Dermis blood vessel endothelial cell (primary cell): ENCODE results near the gene CCT6A. TPM values are rescaled to one million over a fixed set of nuclear protein-coding genes. Genes with fewer than 3 reads are reported as not detected.
A peak's percentile ranks its signal among the peaks of the same experiment; 100 is the strongest.
"Not testable (repeated sequence)": the region's sequence is repeated elsewhere in the genome, so short reads cannot be mapped to it uniquely, and the experiment has no call there.

ENCODE experiments used
- DNase-seq: peaks from one replicate; pipeline ENCODE4 v3.0.0; 2010
- total RNA-seq: library from RNA; depleted of rRNA; stranded (reverse); fragments of >200 nt; gene quantifications from 2 replicates; pipeline ENCODE4 v1.2.3, GENCODE V29; 2014

CCT6A gene
- total RNA-seq, 1 donor from 2014 or later, result 201 TPM

DNA sequence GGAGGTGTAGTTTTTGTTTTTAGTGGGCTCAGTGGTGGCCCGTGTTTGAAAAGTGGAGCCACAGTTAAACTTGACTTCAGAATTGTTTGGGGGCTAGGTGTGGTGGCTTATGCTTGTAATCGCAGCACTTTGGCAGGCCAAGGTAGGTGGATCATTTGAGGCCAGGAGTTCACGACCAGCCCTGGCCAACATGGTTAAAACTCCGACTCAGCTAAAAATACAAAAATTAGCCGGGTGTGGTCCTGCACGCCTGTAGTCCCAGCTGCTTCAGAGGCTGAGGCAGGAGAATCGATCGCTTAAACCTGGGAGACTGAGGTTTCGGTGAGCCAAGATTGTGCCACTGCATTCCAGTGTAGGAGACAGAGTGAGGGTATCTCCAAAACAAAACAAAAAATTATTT, 1.8 kb downstream of the CCT6A start:
- no peak for DNase-seq

DNA sequence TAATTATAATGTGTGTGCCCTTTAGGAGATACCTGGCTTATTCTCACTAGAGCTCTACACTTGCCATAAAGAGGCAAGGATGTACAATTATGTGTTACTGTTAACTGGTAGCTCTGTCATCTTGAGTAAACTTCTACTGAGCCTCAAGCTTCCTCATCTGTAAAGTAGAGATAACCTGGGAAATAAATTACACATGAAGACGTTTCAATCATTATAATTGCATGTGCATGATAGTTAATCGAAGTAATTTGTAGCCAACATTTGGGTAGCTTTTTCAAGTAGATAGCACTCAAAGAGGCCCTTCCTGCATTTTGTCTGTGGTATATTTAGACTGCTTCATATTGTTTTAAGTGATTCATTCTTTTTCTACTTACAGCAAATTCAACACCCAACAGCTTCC, 2.4 kb downstream of the CCT6A start:
- no peak for DNase-seq

DNA sequence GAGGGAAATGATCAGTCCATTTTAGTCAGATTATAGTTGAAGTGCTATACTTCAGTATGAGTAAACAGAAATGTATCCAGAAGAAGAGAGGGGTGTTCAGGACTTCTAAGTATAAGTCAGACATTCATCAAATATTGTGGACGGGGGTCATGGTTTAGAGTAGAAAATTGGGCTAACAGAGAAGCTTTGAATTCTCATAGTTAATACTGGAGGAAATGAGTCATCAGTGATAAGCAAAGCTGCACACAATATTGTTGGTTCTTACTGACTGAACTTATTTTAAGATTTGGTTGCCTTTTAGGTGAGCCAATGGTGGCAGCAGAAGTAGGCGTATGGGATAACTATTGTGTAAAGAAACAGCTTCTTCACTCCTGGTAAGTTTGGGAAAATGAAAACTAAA, 10.8 kb downstream of the CCT6A start:
- DNase-seq, result peak; percentile 67

DNA sequence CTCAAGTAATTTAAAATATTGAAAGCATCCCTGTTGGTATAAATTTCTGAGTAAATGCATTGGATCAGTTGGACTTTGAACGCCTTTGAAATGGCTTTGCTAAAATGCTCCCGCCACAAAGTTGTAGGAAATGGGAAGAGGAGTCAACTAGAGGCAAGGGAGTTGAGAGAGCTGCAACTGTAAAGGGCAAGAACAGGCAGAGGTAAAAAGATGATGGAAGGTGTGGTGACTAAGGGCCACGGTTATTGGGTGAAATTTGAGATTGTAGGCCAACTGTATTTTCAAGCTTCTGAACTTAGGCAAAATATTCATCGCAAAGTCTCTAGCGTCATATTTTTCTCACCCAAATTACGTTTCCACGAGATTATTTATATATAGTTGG, 11.9 kb downstream of the CCT6A start:
- DNase-seq, result no peak

DNA sequence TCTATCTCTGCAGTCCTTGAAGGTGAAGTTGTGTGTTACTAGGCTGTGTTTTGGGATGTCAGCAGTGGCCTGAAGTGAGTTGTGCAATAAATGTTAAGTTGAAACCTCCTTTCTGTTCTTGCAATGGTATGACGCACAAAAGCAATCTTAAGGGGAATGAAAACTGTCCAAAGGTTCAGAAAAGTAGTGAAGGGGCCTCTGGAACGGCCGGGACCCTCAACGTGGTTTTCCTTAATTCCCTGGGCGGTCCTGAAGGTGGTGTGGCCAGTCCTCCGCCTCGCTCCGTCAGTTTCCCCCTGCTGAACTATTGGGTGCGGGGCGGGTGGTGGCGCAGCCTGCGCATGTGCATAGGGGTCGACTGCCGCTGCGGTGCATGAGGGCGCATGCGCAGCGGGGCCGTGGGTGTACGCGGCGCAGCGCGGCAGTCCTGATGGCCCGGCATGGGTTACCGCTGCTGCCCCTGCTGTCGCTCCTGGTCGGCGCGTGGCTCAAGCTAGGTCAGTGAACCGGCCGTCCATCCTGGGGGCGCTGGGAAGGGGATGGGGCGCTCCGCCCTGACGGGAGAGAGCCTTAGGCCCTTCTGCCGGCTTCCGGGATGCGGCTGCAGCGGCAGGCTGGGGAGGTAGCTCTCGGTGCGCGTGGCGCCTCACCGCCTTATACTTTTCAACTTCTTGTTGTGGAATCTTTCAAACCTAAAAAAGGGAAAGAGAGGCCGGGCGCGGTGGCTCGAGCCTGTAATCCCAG, 12.5 kb downstream of the CCT6A start, which contains the start of gene SUMF2:
Gene SUMF2, plus strand, starts transcription at position 405 of the 744 bp plus-strand sequence. Its CDS starts 26 bp downstream, at position 431.
- peak; percentile 94 for DNase-seq

DNA sequence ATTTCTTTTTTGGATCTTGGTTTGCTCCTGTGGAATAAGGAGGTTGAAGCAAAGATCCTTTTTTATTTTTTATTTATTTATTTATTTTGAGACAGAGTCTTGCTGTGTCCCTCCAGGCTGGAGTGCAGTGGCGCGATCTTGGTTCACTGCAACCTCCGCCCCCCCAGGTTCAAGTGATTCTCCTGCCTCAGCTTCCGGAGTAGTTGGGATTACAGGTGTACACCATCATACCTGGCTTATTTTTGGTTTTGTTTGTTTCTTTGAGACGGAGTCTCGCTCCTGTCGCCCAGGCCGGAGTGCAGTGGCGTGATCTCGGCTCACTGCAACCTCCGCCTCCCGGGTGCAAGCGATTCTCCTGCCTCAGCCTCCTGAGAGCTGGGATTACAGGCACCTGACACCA, 14.8 kb downstream of the CCT6A start:
- DNase-seq, result not testable (repeated sequence)

DNA sequence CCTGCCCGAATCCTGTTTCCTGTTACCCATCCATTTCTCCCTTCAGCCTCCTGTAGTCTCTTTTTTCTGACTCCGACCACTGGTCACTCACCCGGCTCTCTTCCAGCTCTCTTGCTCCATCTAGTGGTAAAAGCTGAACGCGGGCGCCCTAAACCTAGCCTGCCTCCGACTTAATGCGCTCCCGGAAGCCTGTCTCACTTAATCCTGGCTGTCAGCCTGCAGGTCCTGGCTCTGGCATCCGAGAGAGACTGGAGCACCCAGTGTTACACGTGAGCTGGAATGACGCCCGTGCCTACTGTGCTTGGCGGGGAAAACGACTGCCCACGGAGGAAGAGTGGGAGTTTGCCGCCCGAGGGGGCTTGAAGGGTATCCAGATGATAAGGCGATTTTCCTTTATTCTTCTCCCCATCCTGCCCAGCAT, 22.8 kb downstream of the CCT6A start:
- DNase-seq, result peak; percentile 94

DNA sequence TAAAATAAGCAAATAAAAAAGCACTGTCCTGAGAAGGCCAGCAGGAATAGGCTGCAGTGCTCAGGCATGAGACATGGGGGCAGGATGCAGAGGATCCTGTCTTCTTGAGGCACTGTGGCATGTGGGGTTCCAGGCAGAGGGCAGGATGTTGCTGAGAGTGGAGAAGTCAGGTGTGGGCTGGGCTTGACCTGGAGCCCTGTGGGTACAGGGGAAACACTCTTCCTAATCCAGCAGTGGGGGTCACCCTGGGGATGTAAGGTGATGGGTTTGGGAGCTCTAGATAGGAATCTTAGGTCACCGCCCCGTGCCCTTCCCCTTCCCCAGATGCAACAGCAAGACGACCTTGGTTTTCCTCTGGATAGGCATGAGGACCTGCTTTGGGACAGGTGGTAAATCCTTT, 26.1 kb downstream of the CCT6A start:
- no peak for DNase-seq

DNA sequence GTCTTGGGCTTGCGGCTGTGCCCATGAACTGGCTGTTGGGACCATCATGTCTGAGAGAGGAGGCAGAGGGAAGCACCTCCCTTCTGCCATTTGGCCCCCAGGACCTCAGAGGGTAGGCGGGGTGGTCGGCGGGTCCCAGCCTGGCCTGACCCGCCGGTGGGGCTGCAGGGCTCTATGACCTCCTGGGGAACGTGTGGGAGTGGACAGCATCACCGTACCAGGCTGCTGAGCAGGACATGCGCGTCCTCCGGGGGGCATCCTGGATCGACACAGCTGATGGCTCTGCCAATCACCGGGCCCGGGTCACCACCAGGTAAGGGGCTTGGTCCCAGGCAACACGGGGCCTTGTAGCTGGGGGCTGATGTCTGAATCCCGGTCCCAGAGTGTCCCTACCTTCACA, 26.6 kb downstream of the CCT6A start:
- DNase-seq, result no peak

DNA sequence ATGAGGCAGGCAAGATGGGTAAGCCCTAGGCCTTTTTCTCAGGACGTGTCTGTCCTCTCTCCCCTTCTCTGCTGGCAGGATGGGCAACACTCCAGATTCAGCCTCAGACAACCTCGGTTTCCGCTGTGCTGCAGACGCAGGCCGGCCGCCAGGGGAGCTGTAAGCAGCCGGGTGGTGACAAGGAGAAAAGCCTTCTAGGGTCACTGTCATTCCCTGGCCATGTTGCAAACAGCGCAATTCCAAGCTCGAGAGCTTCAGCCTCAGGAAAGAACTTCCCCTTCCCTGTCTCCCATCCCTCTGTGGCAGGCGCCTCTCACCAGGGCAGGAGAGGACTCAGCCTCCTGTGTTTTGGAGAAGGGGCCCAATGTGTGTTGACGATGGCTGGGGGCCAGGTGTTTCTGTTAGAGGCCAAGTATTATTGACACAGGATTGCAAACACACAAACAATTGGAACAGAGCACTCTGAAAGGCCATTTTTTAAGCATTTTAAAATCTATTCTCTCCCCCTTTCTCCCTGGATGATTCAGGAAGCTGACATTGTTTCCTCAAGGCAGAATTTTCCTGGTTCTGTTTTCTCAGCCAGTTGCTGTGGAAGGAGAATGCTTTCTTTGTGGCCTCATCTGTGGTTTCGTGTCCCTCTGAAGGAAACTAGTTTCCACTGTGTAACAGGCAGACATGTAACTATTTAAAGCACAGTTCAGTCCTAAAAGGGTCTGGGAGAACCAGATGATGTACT, 28.1 kb downstream of the CCT6A start:
- peak; percentile 83 for DNase-seq

DNA sequence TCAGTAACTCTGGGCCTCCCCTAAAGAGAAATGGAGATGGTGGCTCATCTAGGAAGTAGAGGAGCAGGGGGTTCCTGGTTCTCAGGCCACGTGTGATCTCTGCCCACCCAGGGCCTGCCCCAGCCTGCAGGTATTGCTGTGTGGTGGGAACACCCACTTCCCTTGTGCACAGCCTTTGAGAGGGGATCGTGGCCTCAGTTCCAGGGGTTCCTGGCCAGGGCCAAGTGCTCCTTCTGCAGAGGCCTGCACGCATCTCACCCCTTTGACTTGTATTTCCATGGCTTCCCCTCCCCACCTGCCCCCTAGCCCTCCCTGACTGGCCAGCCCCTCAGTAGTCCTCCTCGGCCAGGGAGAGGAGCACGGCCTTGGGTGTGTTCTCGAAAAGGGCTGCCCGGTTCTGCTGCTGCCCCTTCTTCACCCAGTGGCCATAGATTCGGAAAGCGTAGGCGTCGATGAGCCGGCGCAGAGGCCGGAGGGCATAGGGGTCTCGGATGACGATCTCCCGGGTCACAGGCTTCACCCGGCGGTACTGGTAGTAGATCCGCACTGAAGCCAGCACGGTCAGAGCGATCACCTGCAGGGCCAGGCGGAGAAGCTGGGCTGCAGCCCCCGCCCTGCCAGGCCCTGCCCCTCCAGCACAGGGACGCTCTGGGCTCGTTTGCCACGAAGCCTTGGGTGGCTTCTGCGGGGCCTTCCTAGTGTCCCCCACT, 29.3 kb downstream of the CCT6A start:
- not testable (repeated sequence) for DNase-seq

DNA sequence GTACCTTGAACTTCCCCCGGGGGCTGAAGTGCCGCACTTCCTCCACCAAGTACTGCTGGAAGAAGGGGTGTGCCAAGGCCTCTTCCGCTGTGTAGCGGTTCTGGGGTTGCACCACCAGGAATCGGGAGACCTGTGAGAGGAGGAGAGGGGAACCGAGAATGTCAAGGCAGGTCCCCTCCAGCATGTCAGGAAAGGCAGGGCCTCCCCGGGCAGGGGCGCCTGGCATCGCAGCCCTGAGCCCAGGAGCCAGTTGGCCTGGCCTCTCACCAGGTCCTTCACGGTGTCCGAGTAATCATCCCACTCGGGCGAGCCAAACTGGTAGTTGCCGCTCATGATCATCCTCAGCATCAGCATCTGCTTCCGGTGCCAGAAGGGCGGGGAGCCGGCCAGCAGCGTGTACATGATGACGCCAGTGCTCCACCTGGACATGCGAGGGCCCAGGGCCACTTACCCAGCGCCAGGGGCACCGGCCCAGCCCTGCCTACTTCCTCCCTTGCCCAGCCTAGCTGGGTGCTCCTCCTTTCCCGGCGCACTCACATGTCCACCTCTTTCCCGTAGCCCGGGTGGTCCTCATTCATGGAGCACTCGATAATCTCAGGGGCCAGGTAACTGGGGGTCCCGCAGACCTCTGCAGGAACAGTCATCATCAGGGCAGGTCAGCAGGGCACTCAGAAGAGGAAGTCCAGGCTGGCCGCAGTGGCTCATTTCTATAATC, 30.2 kb downstream of the CCT6A start:
- DNase-seq, result no peak

DNA sequence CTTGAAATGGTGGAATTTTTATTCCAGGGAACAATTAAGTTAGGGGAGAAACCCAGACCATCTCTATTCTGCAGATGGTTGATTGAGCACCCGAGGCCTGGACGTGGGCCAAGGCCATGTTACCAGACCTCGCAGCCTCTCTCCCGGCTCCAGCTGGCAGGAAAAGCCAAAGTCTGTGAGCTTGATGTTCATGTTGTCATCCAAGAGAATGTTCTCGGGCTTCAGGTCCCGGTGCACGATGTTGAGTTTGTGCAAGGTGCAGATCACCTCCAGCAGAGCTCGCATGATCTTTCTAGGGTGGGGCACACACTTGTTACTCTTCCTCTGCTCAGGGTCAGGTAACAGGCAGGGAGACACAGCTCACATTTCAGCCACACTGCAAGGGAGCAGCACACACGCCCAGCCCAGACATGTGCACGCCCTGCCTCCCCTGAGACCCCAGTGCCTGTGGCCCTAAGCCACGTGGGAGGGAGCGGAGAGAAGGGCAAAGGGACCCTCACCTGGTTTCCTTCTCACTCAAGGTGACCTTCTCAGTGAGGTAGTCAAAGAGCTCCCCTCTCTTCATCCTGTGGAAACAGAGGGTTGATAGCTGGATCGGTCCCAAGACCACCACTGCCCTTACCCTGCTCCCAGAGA, 31.7 kb downstream of the CCT6A start:
- DNase-seq, result peak; percentile 71

DNA sequence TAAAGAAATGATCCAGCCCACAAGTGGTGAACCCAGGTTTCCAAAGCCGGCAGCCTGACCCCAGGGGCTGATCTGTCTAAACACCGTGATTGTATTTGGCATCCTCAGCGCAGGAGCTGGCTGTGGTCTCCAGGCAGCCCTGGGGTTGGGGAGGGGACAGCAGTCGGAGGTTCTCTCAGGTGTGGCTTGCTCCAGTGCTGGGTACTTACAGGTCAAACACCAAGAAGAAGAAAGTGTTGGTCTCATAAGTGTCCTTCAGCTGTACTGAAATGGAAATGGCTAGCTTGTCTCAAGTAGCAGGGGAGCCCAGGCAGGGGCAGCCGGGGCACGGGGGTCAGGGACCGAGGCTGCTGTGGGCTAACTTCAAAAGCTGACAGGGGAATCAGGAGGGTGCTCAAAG, 35.2 kb downstream of the CCT6A start:
- no peak for DNase-seq

DNA sequence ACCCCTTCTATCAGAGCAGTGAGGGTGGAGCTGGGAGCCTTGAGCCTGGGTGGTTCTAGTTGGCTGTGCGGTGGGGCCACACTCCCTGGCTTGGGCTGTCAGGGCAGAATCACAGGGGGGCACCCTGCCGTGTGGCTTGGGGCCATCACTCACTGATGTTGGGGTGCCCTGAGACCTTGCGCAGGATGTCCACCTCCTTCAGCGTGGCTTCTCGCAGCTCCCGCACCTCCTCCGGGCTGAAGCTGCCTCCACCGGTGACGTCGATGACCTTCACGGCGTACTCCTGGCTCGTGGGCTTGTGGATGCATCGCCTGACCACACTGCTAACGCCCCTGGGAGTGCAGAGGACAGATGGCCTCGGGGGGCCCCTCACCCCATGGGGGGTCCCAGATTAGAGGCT, 35.9 kb downstream of the CCT6A start:
- no peak for DNase-seq

DNA sequence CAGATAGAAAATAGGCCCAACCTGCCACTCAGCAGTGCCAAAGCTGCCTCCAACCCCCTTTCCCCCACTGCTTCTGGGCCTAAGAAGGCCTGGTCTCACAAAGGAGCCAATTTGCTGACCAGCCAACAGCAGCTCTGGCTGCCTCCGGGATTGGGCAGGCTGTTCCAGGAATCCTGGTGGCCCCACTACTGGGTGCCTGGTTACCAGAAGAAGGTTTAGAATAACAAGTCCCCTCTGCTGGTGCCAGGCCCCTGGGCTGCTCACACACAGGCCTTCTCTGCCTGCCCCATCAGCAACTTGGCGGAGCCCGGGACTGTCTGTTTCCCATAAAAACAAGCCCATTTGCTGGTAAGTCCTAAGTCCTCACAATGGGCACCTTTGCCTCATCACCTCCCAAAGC, 40.0 kb downstream of the CCT6A start:
- DNase-seq, result no peak

DNA sequence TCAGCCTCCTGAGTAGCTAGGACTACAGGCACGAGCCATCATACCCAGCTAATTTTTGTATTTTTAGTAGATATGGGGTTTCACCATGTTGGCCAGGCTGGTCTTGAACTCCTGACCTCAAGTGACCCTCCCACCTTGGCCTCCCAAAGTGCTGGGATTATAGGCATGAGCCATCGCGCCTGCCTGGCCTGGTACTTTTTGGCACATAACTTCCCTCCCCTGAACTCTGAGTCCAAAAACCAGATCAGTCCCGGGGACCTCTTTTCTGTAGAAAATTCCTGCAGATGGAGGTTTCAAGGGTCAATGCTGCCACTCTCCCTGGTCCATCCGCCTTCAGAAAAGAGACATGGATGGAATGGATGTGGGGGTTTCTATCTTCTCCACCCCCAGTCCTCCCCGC, 40.8 kb downstream of the CCT6A start:
- DNase-seq, result not testable (repeated sequence)

DNA sequence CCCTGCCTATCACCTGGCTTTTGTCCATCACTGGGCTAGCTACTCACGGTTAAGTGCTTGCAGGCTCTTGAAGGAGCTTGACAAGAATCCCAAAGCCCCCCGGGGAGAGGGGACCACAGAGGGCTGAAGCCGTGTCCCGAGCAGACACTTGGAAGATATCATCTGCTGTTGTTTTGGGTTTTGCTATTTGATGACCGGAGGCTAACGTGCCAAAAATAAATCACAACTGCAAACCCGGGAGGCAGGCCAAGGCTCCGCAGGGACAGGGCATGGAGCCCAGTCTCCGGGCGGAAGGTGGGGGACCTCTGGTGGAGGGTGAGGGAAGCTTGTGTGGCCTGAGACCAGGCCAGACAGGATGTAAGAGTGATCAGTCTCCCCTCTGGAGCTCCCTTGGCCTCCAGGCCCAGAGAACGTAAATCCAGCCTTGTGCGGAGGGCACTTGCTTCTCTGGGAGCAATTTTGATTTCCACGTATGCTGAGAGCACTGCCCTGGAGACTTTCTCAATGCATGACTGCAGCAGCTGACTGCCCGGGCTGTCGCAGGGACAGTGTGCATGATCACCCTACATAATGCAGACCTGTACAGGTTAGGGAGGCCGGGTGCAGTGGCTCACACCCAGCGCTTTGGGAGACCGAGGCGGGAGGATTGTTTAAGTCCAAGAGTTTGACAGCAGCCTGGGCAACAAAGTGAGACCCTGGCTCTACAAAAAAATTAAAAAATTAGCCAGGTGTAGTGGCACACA, 41.4 kb downstream of the CCT6A start, which contains the start of gene PHKG1:
Gene PHKG1, minus strand, starts transcription at position 164 of the 743 bp plus-strand sequence. CDS start 4,011 bp downstream, outside the sequence.
- DNase-seq, result peak; percentile 86

DNA sequence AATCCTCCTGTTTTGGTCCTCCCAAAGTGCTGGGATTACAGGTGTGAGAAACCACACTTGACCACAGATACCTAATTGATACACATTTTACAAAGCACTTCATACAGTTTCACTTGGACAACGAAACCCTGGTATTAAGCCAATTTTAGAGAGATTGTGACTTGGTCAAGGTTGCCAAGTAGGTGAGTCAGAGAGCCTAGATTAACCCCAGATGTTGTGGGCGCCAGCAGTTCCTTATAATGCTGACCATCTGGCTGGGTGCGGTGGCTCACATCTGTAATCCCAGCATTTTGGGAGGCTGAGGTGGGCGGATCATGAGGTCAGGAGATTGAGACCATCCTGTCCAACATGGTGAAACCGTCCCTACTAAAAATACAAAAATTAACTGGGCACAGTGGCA, 46.1 kb downstream of the CCT6A start:
- peak; percentile 18 for DNase-seq

DNA sequence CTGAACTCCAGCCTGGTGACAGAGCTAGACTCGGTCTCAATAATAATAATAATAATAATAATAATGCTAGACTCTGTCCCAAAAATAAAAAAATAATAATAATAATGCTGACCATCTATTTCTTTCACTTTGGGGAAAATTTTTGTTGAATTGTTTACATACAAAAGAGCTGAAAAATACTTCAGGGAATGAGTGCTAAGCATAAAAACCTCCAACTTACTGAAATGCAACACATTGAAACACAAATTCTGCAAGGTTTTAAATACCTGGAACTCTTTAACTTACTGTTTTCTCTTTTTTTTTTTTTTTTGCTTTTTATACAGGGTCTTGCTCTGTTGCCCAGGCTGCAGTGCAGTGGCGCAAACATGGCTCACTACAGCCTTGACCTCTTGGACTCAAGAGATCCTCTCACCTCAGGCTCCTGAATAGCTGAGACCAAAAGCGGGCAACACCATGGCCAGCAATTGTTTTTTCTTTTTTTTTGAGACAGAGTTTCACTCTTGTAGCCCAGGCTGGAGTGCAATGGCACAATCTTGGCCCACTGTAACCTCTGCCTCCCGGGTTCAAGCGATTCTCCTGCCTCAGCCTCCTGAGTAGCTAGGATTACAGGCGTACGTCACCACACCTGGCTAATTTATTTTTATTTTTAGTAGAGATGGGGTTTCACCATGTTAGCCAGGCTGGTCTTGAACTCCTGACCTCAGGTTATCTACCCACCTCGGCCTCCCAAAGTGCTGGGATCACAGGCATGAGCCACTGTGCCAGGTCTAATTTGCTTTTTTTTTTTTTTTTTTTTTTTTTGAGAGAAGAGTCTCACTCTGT, 46.8 kb downstream of the CCT6A start:
- not testable (repeated sequence) for DNase-seq
